ENCODE data around the gene RPL36.

- TF ChIP-seq CTCF (IDR thresholded peaks at IDR 0.05; ENCODE audit: insufficient read depth, low read length, poor library complexity, severe bottlenecking): no peak
- no peak for TF ChIP-seq EZH2phosphoT487 (conservative IDR thresholded peaks at IDR 0.05; ENCODE audit: low read length)
These were observed 48.3 kb downstream of the RPL36 start for GRCh38 chr19:5738423-5738822.
